PC-3 (cell line): ENCODE results near the gene MYLK4. TPM values are rescaled to one million over a fixed set of nuclear protein-coding genes. Genes with fewer than 3 reads are reported as not detected.

Source experiments
- ATAC-seq: fragments of 200-7000 bp; cut with Tn5 transposase; 2 replicates; pipeline ENCODE4 v1.9.1; 2020; ENCODE audit warnings: mild to moderate bottlenecking, moderate library complexity
- BruUV-seq: library from RNA; stranded (reverse); fragments of 400-500 nt; replicated peaks from 2 replicates; lab custom pipeline; 2021; lab: Mats Ljungman, UMichigan
- CTCF ChIA-PET: fragments of 300-600 bp; sonication (Branson Sonifier 250); formaldehyde crosslinking; loops from one replicate; lab custom pipeline; 2022; ENCODE audit warnings: antibody characterized with exemption; lab: Charles Lee
- POLR2A ChIA-PET: fragments of 300-600 bp; sonication (Branson Sonifier 250); formaldehyde crosslinking; loops from one replicate; lab custom pipeline; 2022; ENCODE audit warnings: antibody characterized with exemption; ENCODE audit not compliant: unreplicated experiment; lab: Charles Lee
- DNase-seq: peaks from one replicate; pipeline ENCODE4 v3.0.0-alpha.2; 2015
- H2AFZ ChIP-seq: fragments of 300-600 bp; sonication (generic); 2 replicates; pipeline ENCODE4 v1.6.0; 2016; ENCODE audit warnings: antibody characterized with exemption, low read length
- H3F3A ChIP-seq: fragments of 300-600 bp; sonication (generic); one replicate; pipeline ENCODE4 v1.6.0; 2017; ENCODE audit warnings: antibody characterized with exemption, low read length, control low read depth, mild to moderate bottlenecking; ENCODE audit not compliant: unreplicated experiment
- H3K27ac ChIP-seq: fragments of 300-600 bp; sonication (generic); 2 replicates; pipeline ENCODE4 v1.5.1; 2016; ENCODE audit warnings: mild to moderate bottlenecking, low read length
- H3K27me3 ChIP-seq: fragments of 300-600 bp; sonication (generic); 2 replicates; pipeline ENCODE4 v1.6.1; 2016; ENCODE audit warnings: low read length, mixed read lengths
- H3K36me3 ChIP-seq: fragments of 300-600 bp; sonication (generic); 2 replicates; pipeline ENCODE4 v1.6.1; 2016; ENCODE audit warnings: low read depth, mixed run types, low read length, mixed read lengths
- H3K4me1 ChIP-seq: fragments of 300-600 bp; sonication (generic); 2 replicates; pipeline ENCODE4 v1.5.1; 2016; ENCODE audit warnings: low read length; ENCODE audit not compliant: insufficient read depth
- H3K4me2 ChIP-seq: fragments of 300-600 bp; sonication (generic); 2 replicates; pipeline ENCODE4 v1.6.0; 2016; ENCODE audit warnings: low read length
- H3K4me3 ChIP-seq: fragments of 300-600 bp; sonication (generic); 2 replicates; pipeline ENCODE4 v1.5.1; 2016; ENCODE audit warnings: mild to moderate bottlenecking, low read length, mixed read lengths
- H3K79me2 ChIP-seq: fragments of 300-600 bp; sonication (generic); 2 replicates; pipeline ENCODE4 v1.6.1; 2017; ENCODE audit warnings: low read length, mixed read lengths
- H3K9ac ChIP-seq: fragments of 300-600 bp; sonication (generic); 2 replicates; pipeline ENCODE4 v1.6.0; 2016; ENCODE audit warnings: mild to moderate bottlenecking, low read length
- H3K9me2 ChIP-seq: fragments of 300-600 bp; sonication (generic); replicated peaks from 2 replicates; pipeline ENCODE4 v1.6.1; 2016; ENCODE audit warnings: mixed run types, low read length, mixed read lengths
- H3K9me3 ChIP-seq: fragments of 300-600 bp; sonication (generic); 2 replicates; pipeline ENCODE4 v1.6.1; 2016; ENCODE audit warnings: low read length, mixed read lengths
- H4K20me1 ChIP-seq: fragments of 300-600 bp; sonication (generic); 2 replicates; pipeline ENCODE4 v1.6.1; 2016; ENCODE audit warnings: low read length, mixed read lengths
- EZH2 ChIP-seq: fragments of 300-600 bp; sonication (generic); IDR thresholded peaks from one replicate; pipeline ENCODE4 v1.6.1; 2017; ENCODE audit warnings: antibody characterized with exemption, mild to moderate bottlenecking, low read length; ENCODE audit not compliant: unreplicated experiment
- EZH2phosphoT487 ChIP-seq: fragments of 300-600 bp; sonication (generic); IDR thresholded peaks from 2 replicates; pipeline ENCODE4 v1.6.1; 2018; ENCODE audit warnings: mild to moderate bottlenecking, antibody characterized with exemption, low read length, borderline replicate concordance
- intact Hi-C: fragments of 100-400 bp; cut with micrococcal nuclease; formaldehyde crosslinking; loops from 2 replicates; pipeline ENCODE4 v1.9.0; 2023
- total RNA-seq: library from RNA; depleted of rRNA; stranded (reverse); fragments of >200 nt; gene quantifications from 2 replicates; pipeline ENCODE4 v1.2.3, GENCODE V29; 2014
- TF ChIP-seq, protein P1 (sequence below): fragments of 300-600 bp; sonication (generic); conservative IDR thresholded peaks from 2 replicates; pipeline ENCODE4 v1.5.1; 2017; ENCODE audit warnings: antibody characterized with exemption, low read depth, mild to moderate bottlenecking, low read length

MYLK4 gene
- total RNA-seq, 1 experiment from 2014 or later: 0.11 TPM

DNA sequence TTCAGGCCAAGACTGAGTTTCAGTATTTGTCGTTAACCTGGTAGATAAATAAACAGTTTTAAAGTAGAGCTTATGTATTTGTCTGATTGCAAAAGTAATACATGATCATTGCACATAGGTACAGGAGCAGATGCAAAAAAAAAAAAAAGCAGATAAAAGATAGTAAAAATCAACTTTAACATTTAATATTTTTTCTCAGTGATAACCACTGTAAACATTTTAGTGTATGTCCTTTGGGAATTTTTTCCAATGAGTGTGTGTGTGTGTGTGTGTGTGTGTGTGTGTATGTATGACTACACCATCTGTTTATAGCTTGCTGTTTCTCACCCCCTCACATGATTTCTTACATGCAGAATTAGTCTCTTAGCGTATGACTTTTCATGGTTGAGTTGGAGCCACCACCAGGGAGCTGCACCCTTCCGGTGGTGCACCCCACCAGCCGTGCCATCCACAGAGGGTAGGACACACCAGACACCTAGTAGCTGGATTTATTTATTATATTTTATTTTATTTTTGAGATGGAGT is 40.8 kb upstream of the MYLK4 start:
- no peaks in the 10 kb centered on the region for H3K9me2 ChIP-seq
- peaks cover 12% of the 10 kb centered on the region for H3F3A ChIP-seq
- H3K9ac ChIP-seq: peak overlapping the region; percentile 46
- H3K27me3 ChIP-seq: no peaks in the 10 kb centered on the region
- ChIA-PET CTCF (interaction anchor here (0.6 to 2.6 kb wide), 12 partner anchors 26 to 197 kb away, joined by 3 to 26 read pairs (median 5); partner anchors contain the start of gene SERPINB1), POLR2A (interaction anchor here (0.5 to 1.0 kb wide), 7 partner anchors 26 to 60 kb away, joined by 3 to 9 read pairs (median 4); partner anchors contain the start of gene SERPINB1)
- no peaks in the 10 kb centered on the region for H3K9me3 ChIP-seq
- H3K4me3 ChIP-seq: no peak overlapping the region
- peaks cover 2% of the 10 kb centered on the region; the same call in 1 of the 2 replicates for H3K36me3 ChIP-seq
- no peaks in the 10 kb centered on the region for H4K20me1 ChIP-seq
- H3K79me2 ChIP-seq: peaks cover 19% of the 10 kb centered on the region
- TF ChIP-seq EZH2 (no peak), EZH2phosphoT487 (no peak)
- TF ChIP-seq, protein P1, sequence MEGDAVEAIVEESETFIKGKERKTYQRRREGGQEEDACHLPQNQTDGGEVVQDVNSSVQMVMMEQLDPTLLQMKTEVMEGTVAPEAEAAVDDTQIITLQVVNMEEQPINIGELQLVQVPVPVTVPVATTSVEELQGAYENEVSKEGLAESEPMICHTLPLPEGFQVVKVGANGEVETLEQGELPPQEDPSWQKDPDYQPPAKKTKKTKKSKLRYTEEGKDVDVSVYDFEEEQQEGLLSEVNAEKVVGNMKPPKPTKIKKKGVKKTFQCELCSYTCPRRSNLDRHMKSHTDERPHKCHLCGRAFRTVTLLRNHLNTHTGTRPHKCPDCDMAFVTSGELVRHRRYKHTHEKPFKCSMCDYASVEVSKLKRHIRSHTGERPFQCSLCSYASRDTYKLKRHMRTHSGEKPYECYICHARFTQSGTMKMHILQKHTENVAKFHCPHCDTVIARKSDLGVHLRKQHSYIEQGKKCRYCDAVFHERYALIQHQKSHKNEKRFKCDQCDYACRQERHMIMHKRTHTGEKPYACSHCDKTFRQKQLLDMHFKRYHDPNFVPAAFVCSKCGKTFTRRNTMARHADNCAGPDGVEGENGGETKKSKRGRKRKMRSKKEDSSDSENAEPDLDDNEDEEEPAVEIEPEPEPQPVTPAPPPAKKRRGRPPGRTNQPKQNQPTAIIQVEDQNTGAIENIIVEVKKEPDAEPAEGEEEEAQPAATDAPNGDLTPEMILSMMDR: no peak
- peaks cover 59% of the 10 kb centered on the region for H3K4me1 ChIP-seq
- no peak for ATAC-seq
- intact Hi-C loops: loop anchor here (1.0 to 2.0 kb wide), 8 partner anchors 27 to 198 kb away; no protein-coding TSS in a partner anchor
- H3K4me2 ChIP-seq: peak overlapping the region; percentile 22; the same call in 1 of the 2 replicates
- no TSS peak for BruUV-seq
- H3K27ac ChIP-seq: peak overlapping the region; percentile 98
- no peak overlapping the region for H2AFZ ChIP-seq
- no peak for DNase-seq

DNA sequence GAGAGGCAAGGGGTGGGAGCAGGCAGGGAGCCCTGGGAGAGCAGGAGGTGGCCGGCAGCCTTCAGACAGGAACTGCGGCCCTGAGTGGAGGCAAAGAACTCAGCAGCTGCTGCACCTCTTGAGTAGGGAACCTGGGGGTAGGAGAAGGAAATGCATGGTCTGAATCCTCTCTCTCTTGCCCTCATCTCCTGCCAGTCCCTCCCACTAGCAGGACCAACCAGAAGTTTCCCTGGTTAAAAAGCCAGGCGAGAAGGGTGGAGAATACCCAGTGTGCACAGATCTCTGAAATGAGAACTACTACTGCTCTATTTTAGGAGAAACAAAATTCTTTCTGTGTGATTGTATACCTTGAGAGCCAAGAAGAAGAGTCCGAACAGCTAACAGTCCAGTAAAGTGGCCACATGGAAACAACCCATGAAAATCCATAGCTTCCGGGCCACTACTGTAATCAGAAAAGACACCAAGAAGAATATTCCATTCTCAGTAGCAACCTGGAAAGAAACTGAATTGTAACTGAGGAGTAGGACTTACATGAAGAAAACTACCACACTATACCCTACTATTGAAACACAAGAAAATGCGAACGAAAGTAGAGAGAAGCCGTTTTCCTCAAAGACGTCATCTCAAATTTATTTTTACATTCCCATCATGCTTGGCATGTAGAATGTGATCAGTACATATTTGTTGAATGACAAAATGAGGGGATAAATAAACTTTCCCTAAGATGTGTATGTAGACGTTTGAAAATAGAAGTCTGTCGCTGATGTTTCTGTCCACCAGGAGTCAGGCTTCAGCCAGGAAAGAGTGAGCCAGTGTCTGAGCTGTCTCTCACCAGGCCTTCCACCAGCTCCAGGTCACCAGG is 40.1 kb upstream of the MYLK4 start:
- Histone ChIP-seq H3K4me3 (no peak overlapping the region), H3K4me2 (peak overlapping the region; percentile 27), H3K27me3 (no peaks in the 10 kb centered on the region), H3K9me3 (no peaks in the 10 kb centered on the region), H3K27ac (peak overlapping the region; percentile 98), H3K36me3 (peaks cover 3% of the 10 kb centered on the region; the same call in 1 of the 2 replicates), H3K4me1 (peaks cover 59% of the 10 kb centered on the region), H3F3A (peaks cover 12% of the 10 kb centered on the region), H2AFZ (no peak overlapping the region), H3K79me2 (peaks cover 25% of the 10 kb centered on the region), H4K20me1 (no peaks in the 10 kb centered on the region), H3K9ac (peak overlapping the region; percentile 88), H3K9me2 (no peaks in the 10 kb centered on the region)
- ChIA-PET POLR2A (interaction anchor here (0.6 to 1.0 kb wide), 6 partner anchors 27 to 60 kb away, joined by 3 to 9 read pairs (median 4); partner anchors contain the start of gene SERPINB1), CTCF (interaction anchor here (0.6 to 2.6 kb wide), 12 partner anchors 27 to 198 kb away, joined by 3 to 26 read pairs (median 5); partner anchors contain the start of gene SERPINB1)
- ATAC-seq (peak; percentile 80), DNase-seq (peak; percentile 93)
- TSS peak; percentile 92 for BruUV-seq
- TF ChIP-seq EZH2: no peak
- TF ChIP-seq, protein P1: peak; percentile 92
- intact Hi-C loops: loop anchor here (1.0 to 2.0 kb wide), 8 partner anchors 27 to 198 kb away; no protein-coding TSS in a partner anchor
